HT1080 (cell line): ENCODE results near the gene RYR2. TPM values are rescaled to one million over a fixed set of nuclear protein-coding genes. Genes with fewer than 3 reads are reported as not detected.
A peak's percentile ranks its signal among the peaks of the same experiment; 100 is the strongest.
"Not testable (repeated sequence)": the region's sequence is repeated elsewhere in the genome, so short reads cannot be mapped to it uniquely, and the experiment has no call there.

Experiments used
- DNase-seq: peaks from one replicate; pipeline ENCODE4 v3.0.0-alpha.2; 2015; ENCODE audit warnings: low read depth
- total RNA-seq: library from RNA; depleted of rRNA; stranded (reverse); fragments of >200 nt; shearing (Covaris generic); gene quantifications from 2 replicates; pipeline ENCODE4 v1.2.3, GENCODE V29; 2014

The RYR2 gene
- total RNA-seq, 1 experiment from 2014 or later, result 0.40 TPM

- peak; percentile 18 for DNase-seq
These were observed 285.1 kb downstream of the RYR2 start for GRCh38 chr1:237327061-237327460.

- DNase-seq, result no peak
These were observed 298.9 kb downstream of the RYR2 start for GRCh38 chr1:237340892-237341291.

- DNase-seq, result no peak
These were observed 299.4 kb downstream of the RYR2 start for GRCh38 chr1:237341391-237341790.

DNA sequence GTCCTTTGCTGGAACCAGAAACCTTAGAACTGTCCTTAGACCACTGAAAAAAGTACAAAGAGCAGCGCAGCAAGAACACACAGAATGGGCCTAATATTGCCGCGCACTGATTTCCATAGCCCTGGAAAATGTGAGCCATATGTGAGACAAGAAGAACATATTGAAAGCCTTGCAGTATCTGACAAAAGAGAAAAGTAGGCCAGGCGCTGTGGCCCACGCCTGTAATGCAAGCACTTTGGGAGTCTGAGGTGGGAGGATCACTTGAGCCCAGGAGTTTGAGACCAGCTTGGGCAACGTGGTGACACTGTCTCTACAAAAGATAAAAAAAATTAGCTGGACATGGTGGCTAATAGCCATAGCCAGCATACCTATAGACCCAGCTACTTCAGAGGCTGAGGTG, 300.7 kb downstream of the RYR2 start:
- no peak for DNase-seq

- no peak for DNase-seq
These were observed 310.8 kb downstream of the RYR2 start for GRCh38 chr1:237352747-237353146.

DNA sequence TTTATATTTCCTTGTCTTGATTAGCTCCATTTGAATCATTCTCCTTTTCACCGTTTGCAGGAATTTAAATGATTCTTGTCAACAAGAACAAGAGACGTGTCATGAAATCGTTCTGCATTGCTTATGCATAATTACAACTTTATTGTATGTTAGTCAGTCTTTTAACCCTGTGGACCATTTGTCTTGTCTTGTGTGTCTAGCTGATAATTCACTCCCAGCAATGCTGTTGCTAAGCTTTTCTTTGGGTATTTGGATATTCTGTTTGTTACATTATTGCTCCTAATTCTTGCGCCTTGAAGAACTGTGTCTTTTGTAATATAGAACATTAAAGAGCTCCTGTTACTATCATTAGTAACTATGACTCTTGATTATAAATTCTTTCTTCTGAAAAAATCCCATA, 311.9 kb downstream of the RYR2 start:
- no peak for DNase-seq

DNA sequence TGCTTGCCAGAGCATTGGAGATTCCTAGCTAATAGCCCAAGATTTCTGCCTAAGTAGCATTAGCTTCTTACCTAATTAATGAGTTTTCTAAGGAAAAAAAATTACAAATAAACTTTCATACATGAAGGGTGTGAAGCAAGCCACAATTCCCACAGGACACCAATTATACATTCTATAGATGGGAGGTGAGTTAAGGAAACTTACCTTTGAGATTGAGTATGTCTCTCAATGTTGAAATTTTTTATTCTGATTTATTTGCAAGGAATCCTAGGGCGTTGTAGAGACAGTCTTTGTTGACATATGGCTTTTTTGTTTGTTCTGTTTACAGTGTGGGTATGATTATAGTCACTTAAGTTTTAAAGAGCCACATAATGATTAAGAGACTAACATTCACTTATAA, 313.0 kb downstream of the RYR2 start:
- DNase-seq, result no peak

- no peak for DNase-seq
These were observed 316.6 kb downstream of the RYR2 start for GRCh38 chr1:237358555-237358954.

- no peak for DNase-seq
These were observed 325.8 kb downstream of the RYR2 start for GRCh38 chr1:237367758-237368157.

DNA sequence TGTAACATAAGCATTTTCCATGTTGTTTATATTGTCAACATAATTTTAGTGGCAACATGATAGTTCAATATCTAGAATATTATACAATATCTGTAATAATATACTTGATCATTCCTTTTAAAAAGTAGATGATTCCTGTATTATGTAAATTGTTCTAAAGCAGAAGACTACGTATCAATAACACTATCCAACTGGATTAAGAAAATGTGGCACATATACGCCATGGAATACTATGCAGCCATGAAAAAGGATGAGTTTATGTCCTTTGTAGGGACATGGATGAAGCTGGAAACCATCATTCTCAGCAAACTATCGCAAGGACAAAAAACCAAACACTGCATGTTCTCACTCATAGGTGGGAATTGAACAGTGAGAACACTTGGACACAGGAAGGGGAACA, 329.5 kb downstream of the RYR2 start:
- DNase-seq, result not testable (repeated sequence)

- no peak for DNase-seq
These were observed 341.8 kb downstream of the RYR2 start for GRCh38 chr1:237383791-237384190.

GRCh38 chr1:237384213-237384612, 342.2 kb downstream of the RYR2 start:
- no peak for DNase-seq

GRCh38 chr1:237386362-237387143, 344.6 kb downstream of the RYR2 start:
- DNase-seq, result peak; percentile 26

- no peak for DNase-seq
These were observed 345.1 kb downstream of the RYR2 start for GRCh38 chr1:237387144-237387505.

DNA sequence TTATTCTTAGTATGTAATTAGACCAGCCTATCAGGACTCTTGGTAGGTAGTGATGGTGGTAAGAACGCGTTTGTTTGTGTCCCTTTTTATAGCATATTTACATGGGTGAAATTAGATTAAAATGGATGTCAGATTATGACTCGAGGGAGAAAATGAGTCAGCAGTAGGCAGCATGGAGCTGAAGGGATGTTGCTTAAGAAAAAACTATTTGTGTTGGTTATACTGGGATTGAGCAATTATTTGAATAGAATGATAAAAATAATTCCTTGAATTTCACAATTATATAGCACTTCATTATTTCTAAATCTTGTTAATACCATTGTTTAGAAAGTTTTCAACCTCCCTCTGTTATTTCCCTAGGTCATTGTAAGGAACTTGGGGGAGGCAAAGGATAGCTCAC, 348.8 kb downstream of the RYR2 start:
- DNase-seq, result no peak

DNA sequence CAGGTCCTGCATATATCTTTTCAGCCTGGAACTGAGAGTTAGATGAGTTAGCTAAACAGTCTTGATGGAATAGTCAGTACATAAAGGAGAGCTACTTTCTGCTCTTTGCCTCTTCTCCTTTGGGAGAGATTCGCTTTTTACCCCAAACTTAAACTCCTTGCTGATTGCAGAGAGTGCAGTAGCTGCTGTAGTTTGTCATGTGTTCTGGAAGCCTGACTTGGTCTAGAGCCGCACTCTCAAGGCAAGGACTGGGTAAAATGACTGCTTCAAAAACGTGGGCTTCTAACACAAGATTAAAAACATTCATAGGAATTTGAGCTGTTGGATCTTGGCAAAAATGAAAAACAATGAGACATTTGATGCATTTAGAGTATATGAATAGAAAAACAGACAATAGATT, 351.6 kb downstream of the RYR2 start:
- DNase-seq, result no peak

DNA sequence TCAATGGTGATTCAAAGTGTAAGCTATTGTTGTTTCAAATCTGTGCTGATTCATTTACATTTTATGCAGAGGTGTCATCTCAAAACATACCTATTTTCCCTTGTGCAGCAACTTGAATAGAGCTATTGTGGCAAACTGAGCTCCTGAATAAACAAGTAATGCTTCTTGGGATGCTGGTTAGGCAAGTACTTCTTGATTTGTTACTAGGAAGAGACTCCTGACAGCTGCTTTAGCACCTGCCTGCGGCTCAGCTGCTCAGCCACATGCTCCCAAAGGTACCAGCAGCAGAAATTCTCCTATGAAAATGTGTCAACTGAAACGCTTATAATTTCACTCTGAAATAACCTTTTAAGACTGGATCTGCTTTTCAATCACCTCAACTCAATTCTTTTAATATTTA, 352.3 kb downstream of the RYR2 start:
- no peak for DNase-seq

DNA sequence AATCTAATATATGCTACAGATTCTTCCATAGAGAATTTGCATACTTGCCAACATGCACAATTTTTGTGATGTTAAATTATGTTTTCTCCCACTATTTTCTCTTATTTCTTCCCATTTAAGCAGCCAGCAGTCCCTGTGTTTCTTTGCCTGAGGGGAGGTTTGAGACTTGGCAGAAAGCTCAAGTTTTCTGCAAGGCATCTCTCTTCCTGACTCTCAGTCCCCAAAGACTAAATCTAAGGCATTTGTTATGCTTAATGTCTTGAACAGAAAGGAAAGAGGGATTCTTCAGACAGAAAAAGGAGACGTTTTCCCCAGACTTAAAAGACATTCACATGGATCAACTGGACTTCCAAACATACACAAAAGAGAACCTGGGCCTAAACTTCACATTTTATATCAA, 354.4 kb downstream of the RYR2 start:
- no peak for DNase-seq

- DNase-seq, result no peak
These were observed 356.8 kb downstream of the RYR2 start for GRCh38 chr1:237398751-237399150.

- DNase-seq, result no peak
These were observed 363.9 kb downstream of the RYR2 start for GRCh38 chr1:237405912-237406311.

DNA sequence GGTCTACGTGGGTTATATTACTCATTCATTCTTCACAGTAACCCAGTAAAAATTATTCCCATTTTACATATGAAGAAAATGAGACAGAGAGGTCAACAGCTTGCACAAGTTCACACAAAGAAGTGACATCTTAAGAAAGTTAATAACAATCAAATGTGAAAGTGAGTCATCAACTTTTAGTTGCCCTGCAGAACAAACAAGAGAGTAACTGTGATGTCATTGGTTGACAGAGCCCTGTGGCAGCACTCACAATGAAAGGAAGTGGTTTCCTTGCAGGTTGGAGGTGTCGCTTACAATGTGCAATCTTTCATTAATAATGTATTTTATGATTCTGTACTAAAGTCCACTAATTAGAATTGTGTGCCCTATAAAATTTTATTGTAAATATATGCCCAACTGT, 369.6 kb downstream of the RYR2 start:
- peak; percentile 67 for DNase-seq

DNA sequence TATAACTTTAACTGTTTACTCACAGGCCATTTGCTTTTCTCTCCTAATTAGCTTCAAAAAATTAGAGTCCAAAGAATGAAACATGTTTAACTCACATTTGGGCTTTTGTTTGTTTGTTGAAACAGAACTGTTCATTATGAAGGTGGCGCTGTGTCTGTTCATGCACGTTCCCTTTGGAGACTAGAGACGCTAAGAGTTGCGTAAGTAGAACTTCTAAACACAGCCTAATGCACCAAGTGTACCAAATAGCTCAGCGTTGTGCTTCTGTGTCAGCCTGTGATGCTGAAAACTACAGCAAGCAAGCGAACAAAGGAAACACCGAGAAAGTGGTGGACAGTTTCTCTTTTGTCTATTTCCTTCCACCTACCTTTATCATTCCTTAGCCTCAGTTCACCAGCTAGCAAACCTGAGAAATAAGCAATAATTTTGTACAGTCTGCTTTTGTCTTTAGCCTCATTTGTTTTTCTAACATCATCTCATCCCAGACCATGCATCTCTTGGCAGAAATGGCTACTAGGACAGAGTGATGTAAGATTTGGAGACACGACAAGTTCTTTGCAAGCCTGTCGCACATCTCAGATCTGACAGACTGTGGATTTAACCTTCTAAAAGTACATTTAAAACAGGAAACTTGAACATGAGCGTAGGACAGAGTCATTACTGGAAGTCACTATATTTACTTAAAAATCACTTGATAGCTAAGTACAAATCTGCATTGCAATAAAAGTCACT, 375.1 kb downstream of the RYR2 start:
- DNase-seq, result no peak

DNA sequence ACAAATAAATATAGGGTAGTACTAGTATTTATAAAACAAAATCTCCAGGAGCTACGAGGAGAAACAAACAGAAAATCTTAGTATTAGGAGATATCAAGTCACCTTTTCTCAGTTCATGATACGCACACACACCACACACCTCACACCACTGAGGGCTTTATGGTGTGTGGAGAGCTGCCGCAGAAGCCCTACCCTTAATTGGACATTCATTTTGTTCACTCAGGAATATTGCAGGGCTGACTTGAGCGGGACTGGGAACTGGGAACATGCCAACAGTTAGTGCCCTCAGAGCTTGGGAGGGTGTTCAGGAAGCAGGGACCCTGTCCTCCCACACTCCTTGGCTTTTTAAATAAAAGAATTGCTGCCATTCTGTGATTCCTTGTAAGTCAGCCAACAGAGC, 386.8 kb downstream of the RYR2 start:
- no peak for DNase-seq
